ENCODE data around the gene PTPRO.

GRCh38 chr12:15530361-15530760, 208.1 kb downstream of the PTPRO start:
- TF ChIP-seq CTCF (IDR thresholded peaks at IDR 0.05) (no peak), POLR2A (IDR thresholded peaks at IDR 0.05) (no peak)

Measured in body of pancreas (tissue), 4 donors.